Cardiac fibroblast (primary cell): ENCODE measurements around the gene CNP.
"Not testable (repeated sequence)": the region's sequence is repeated elsewhere in the genome, so short reads cannot be mapped to it uniquely, and the experiment has no call there.

Experiments
- DNase-seq, 2 donors: peaks; one replicate each; pipeline versions ENCODE4 v3.0.0 to v3.0.0-alpha.2; 2010; ENCODE audit warnings: low read depth in 2 of 2
- H3K4me3 ChIP-seq, 2 donors: replicated peaks in 1 of 2; 1 replicate in 1 of 2; 2 replicates in 1 of 2; pipeline ENCODE4 v1.5.1; 2011; ENCODE audit warnings: low read depth in 2 of 2, low read length in 2 of 2, mild to moderate bottlenecking in 2 of 2, moderate library complexity in 1 of 2
- TF ChIP-seq, protein P1 (sequence below): IDR thresholded peaks from one replicate; pipeline ENCODE4 v1.5.1; 2011; ENCODE audit warnings: low read depth, mild to moderate bottlenecking, low read length, inconsistent platforms

The CNP gene

GRCh38 chr17:41919840-41920579 is 46.6 kb upstream of the CNP start:
- no peak overlapping the region for H3K4me3 ChIP-seq
- DNase-seq, result peak; percentile 47 to 66
- TF ChIP-seq, protein P1, sequence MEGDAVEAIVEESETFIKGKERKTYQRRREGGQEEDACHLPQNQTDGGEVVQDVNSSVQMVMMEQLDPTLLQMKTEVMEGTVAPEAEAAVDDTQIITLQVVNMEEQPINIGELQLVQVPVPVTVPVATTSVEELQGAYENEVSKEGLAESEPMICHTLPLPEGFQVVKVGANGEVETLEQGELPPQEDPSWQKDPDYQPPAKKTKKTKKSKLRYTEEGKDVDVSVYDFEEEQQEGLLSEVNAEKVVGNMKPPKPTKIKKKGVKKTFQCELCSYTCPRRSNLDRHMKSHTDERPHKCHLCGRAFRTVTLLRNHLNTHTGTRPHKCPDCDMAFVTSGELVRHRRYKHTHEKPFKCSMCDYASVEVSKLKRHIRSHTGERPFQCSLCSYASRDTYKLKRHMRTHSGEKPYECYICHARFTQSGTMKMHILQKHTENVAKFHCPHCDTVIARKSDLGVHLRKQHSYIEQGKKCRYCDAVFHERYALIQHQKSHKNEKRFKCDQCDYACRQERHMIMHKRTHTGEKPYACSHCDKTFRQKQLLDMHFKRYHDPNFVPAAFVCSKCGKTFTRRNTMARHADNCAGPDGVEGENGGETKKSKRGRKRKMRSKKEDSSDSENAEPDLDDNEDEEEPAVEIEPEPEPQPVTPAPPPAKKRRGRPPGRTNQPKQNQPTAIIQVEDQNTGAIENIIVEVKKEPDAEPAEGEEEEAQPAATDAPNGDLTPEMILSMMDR, result no peak

- no peak overlapping the region for H3K4me3 ChIP-seq
- no peak for DNase-seq
- TF ChIP-seq, protein P1, result no peak
Observed at GRCh38 chr17:41920580-41920955, 46.0 kb upstream of the CNP start.

- H3K4me3 ChIP-seq, result no peak overlapping the region
- no peak for DNase-seq
- TF ChIP-seq, protein P1, result no peak
Observed at GRCh38 chr17:41925991-41926590, 40.5 kb upstream of the CNP start.

DNA sequence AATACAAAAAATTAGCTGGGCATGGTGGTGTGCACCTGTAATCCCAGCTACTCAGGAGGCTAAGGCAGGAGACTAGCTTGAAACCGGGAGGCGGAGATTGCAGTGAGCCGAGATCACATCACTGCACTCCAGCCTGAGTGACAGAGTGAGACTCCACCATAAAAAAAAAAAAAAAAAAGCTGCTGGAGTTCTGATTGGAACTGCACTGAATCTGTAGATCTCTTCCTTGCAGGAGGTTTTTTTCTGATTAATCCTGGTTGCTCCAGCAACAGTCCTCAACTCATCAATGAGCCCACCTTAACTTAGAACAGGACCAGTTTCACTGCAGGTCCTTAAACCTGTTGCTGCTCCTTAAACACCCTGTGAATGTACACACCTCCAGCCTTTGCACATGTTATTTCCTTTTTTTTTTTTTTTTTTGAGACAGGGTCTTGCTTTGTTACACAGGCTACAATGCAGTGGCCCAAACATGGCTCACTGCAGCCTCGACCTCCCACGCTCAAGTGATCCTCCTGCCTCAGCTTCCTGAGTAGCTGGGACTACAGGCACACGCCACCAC is 37.8 kb upstream of the CNP start:
- no peak overlapping the region for H3K4me3 ChIP-seq
- TF ChIP-seq, protein P1, result no peak
- DNase-seq, result no peak

- DNase-seq, result peak; percentile 98 to 99
- peak within 1 kb of the TSS; percentile 42 to 56 for H3K4me3 ChIP-seq
- TF ChIP-seq, protein P1, result peak; percentile 70
Observed at GRCh38 chr17:41930009-41930832, 36.4 kb upstream of the CNP start, which contains the start of gene ODAD4. Gene ODAD4 (plus strand): TSS chr17:41930617. CDS start chr17:41930724, 107 bp downstream.

DNA sequence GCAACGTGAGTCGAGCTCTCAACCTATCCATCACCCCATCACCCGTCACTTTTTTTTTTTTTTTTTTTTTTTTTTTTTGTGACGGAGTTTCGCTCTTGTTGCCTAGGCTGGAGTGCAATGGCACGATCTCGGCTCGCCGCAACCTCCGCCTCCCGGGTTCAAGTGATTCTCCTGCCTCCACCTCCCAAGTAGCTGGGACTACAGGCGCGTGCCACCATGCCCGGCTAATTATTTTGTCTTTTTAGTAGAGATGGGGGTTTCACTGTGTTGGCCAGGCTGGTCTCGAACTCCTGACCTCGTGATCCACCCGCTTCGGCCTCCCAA is 35.8 kb upstream of the CNP start:
- H3K4me3 ChIP-seq, result peak overlapping the region; percentile 42 to 56
- not testable (repeated sequence) for DNase-seq

GRCh38 chr17:41931715-41932114 is 34.9 kb upstream of the CNP start:
- not testable (repeated sequence) for DNase-seq, H3K4me3 ChIP-seq
